Ovary (tissue), 3 donors: Measurements from ENCODE around the gene FBXW7.

Experiments
- CTCF ChIP-seq, 3 donors: fragments of 450-650 bp in 2 of 3; fragments of 200-600 bp in 1 of 3; IDR thresholded peaks; one replicate each; pipeline versions ENCODE4 v1.5.1 to v1.8.0; 2016 to 2022; ENCODE audit warnings: antibody characterized with exemption in 3 of 3, mild to moderate bottlenecking in 1 of 3
- EP300 ChIP-seq: sonication (generic); formaldehyde crosslinking; IDR thresholded peaks from one replicate; pipeline ENCODE4 v1.6.1; 2017; ENCODE audit warnings: antibody characterized with exemption
- POLR2A ChIP-seq: fragments of 450-650 bp; IDR thresholded peaks from one replicate; pipeline ENCODE4 v1.6.1; 2017; ENCODE audit warnings: antibody characterized with exemption, mild to moderate bottlenecking, moderate library complexity
- donor health status: DM: no; HTN: no; CAD: no.

- TF ChIP-seq CTCF (IDR thresholded peaks at IDR 0.05) (no peak), EP300 (no peak), POLR2A (no peak)
Measured at GRCh38 chr4:152424396-152424795, 111.5 kb downstream of the FBXW7 start.
